ENCODE measurements around the gene TF. TPM values are rescaled to one million over a fixed set of nuclear protein-coding genes. Genes with fewer than 3 reads are reported as not detected.

Gene TF
- total RNA-seq (2022; extraction: Qiagen RNA extraction; ENCODE audit: low read depth): 0.46 to 5.4 TPM (median 1.3 TPM) in 5 replicates

DNA sequence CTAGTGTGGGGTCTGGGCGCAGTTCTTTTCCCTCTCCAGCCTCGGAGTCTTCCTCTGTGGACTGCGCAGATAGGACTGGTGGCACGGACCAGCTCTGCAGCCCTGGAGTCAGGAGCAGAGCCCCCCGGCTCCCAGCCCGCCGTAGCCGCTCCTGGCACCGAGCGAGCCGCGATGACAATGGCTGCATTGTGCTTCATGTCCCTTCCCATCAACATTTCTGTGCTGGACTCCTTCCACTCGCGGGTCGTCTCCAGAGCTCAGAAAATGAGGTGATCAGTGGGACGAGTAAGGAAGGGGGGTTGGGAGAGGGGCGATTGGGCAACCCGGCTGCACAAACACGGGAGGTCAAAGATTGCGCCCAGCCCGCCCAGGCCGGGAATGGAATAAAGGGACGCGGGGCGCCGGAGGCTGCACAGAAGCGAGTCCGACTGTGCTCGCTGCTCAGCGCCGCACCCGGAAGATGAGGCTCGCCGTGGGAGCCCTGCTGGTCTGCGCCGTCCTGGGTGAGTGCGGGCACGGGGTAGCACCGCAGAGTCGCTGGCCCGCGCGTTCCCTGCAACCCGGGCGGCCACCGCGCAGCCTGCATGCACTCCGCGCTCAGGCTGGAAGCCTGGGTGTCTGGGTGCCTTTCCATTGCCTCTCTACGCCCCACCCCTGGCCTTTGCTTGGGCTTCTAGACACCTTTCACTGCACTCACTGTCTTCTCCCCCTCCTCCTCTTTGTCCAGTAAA lies at the start of gene TF:
Gene TF, plus strand, starts transcription at position 413 of the 731 bp plus-strand sequence. Its CDS starts 48 bp downstream, at position 461.

DNA sequence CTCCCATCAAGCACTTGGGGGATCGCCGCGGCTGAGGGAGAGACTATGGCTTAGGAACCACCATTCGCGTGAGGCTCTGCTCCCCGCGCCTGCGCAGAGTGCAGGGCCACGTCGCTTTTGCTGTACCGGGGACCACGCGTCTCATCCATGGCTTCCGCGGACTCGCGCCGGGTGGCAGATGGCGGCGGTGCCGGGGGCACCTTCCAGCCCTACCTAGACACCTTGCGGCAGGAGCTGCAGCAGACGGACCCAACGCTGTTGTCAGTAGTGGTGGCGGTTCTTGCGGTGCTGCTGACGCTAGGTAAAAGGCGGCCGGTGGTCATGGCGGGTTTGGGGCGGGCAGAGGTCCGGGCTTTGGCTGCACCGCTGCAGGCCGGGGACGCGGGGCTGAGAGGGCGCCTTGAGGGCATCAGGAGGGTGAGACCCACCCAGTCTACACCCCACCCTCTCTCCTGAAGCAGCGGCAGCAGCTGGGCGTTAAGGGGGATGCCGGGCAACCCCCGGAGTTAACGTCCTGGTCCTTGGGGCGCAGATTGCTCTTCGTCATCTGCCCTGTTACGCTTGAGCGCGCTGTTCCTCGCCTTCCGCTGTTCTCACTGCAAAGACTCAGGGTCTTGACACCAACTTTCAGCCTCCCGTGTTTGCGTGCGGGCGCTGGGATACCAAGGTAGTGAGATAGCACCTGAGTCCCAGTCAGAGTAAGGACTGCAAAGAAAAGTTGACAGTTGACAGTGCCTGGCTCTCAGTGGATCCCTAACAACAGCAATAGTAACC lies 59.7 kb downstream of the TF start, which contains the start of gene SRPRB:
Gene SRPRB, plus strand, starts transcription at position 114 of the 774 bp plus-strand sequence. Its CDS starts 34 bp downstream, at position 148.

Other genes with a start within 250 kb of the TF start
- gene CDV3, start 172.7 kb upstream of the TF start, total RNA-seq (2022; extraction: Qiagen RNA extraction; ENCODE audit: low read depth): 98.7 to 143 TPM (median 129 TPM) in 5 replicates
- gene TOPBP1, start 84.5 kb upstream of the TF start, total RNA-seq (2022; extraction: Qiagen RNA extraction; ENCODE audit: low read depth): 21.5 to 30.3 TPM (median 26.7 TPM) in 5 replicates
- 56.7 to 71.7 TPM (median 62.8 TPM) in 5 replicates for gene SRPRB, start 59.4 kb downstream of the TF start, total RNA-seq (2022; extraction: Qiagen RNA extraction; ENCODE audit: low read depth)
- gene RAB6B, start 149.5 kb downstream of the TF start, total RNA-seq (2022; extraction: Qiagen RNA extraction; ENCODE audit: low read depth): 0.91 to 2.8 TPM (median 2.2 TPM) in 5 replicates

All from A549 treated with RU486 at 1 μM for 4 hours (cell line).